ENCODE data around the gene PNKD. TPM values are rescaled to one million over a fixed set of nuclear protein-coding genes. Genes with fewer than 3 reads are reported as not detected.
A peak's percentile ranks its signal among the peaks of the same experiment; 100 is the strongest.

The PNKD gene
- total RNA-seq, 1 experiment from 2014 or later: 25.5 TPM

GRCh38 chr2:218282173-218282991 lies 12.1 kb downstream of the PNKD start:
- no peak for DNase-seq (ENCODE audit: low read depth, low spot score)
- in situ Hi-C loops (cut with HindIII; ENCODE audit: low pct_unique_long_range_greater_than_20kb, low sequenced_read_pairs): no loop called here

GRCh38 chr2:218284106-218284811 lies 13.9 kb downstream of the PNKD start:
- in situ Hi-C loops (cut with HindIII; ENCODE audit: low pct_unique_long_range_greater_than_20kb, low sequenced_read_pairs): no loop called here
- DNase-seq (ENCODE audit: low read depth, low spot score): no peak

GRCh38 chr2:218285604-218286003 lies 15.3 kb downstream of the PNKD start:
- DNase-seq (ENCODE audit: low read depth, low spot score): no peak
- in situ Hi-C loops (cut with HindIII; ENCODE audit: low pct_unique_long_range_greater_than_20kb, low sequenced_read_pairs): no loop called here

GRCh38 chr2:218286570-218287459 lies 16.5 kb downstream of the PNKD start:
- in situ Hi-C loops (cut with HindIII; ENCODE audit: low pct_unique_long_range_greater_than_20kb, low sequenced_read_pairs): no loop called here
- peak; percentile 94 for DNase-seq (ENCODE audit: low read depth, low spot score)

GRCh38 chr2:218289639-218290315 lies 19.5 kb downstream of the PNKD start:
- in situ Hi-C loops (cut with HindIII; ENCODE audit: low pct_unique_long_range_greater_than_20kb, low sequenced_read_pairs): no loop called here
- peak; percentile 56 for DNase-seq (ENCODE audit: low read depth, low spot score)

- in situ Hi-C loops (cut with HindIII; ENCODE audit: low pct_unique_long_range_greater_than_20kb, low sequenced_read_pairs): no loop called here
- DNase-seq (ENCODE audit: low read depth, low spot score): no peak
These were observed 20.3 kb downstream of the PNKD start for GRCh38 chr2:218290316-218291261.

- DNase-seq (ENCODE audit: low read depth, low spot score): no peak
- in situ Hi-C loops (cut with HindIII; ENCODE audit: low pct_unique_long_range_greater_than_20kb, low sequenced_read_pairs): no loop called here
These were observed 21.2 kb downstream of the PNKD start for GRCh38 chr2:218291318-218292047.

GRCh38 chr2:218292048-218293014 lies 22.0 kb downstream of the PNKD start, which contains the start of gene TMBIM1:
TMBIM1 (minus strand) TSS chr2:218292503; CDS start chr2:218282141, 10,362 bp downstream.
- in situ Hi-C loops (cut with HindIII; ENCODE audit: low pct_unique_long_range_greater_than_20kb, low sequenced_read_pairs): no loop called here
- DNase-seq (ENCODE audit: low read depth, low spot score): peak; percentile 57

- in situ Hi-C loops (cut with HindIII; ENCODE audit: low pct_unique_long_range_greater_than_20kb, low sequenced_read_pairs): no loop called here
- DNase-seq (ENCODE audit: low read depth, low spot score): no peak
These were observed 23.6 kb downstream of the PNKD start for GRCh38 chr2:218293715-218294429.

- DNase-seq (ENCODE audit: low read depth, low spot score): no peak
- in situ Hi-C loops (cut with HindIII; ENCODE audit: low pct_unique_long_range_greater_than_20kb, low sequenced_read_pairs): no loop called here
These were observed 24.2 kb downstream of the PNKD start for GRCh38 chr2:218294430-218295022.

GRCh38 chr2:218295029-218295428 lies 24.7 kb downstream of the PNKD start:
- DNase-seq (ENCODE audit: low read depth, low spot score): no peak
- in situ Hi-C loops (cut with HindIII; ENCODE audit: low pct_unique_long_range_greater_than_20kb, low sequenced_read_pairs): no loop called here

GRCh38 chr2:218296200-218296599 lies 25.9 kb downstream of the PNKD start:
- DNase-seq (ENCODE audit: low read depth, low spot score): no peak
- in situ Hi-C loops (cut with HindIII; ENCODE audit: low pct_unique_long_range_greater_than_20kb, low sequenced_read_pairs): no loop called here

- in situ Hi-C loops (cut with HindIII; ENCODE audit: low pct_unique_long_range_greater_than_20kb, low sequenced_read_pairs): no loop called here
- peak; percentile 43 for DNase-seq (ENCODE audit: low read depth, low spot score)
These were observed 26.5 kb downstream of the PNKD start for GRCh38 chr2:218296847-218297246.

GRCh38 chr2:218298314-218298875 lies 28.1 kb downstream of the PNKD start:
- peak; percentile 60 for DNase-seq (ENCODE audit: low read depth, low spot score)
- in situ Hi-C loops (cut with HindIII; ENCODE audit: low pct_unique_long_range_greater_than_20kb, low sequenced_read_pairs): no loop called here

Measured in SK-MEL-5 (cell line).